GM23338 (cell line): ENCODE data around the gene NEDD1. TPM values are rescaled to one million over a fixed set of nuclear protein-coding genes. Genes with fewer than 3 reads are reported as not detected.
A peak's percentile ranks its signal among the peaks of the same experiment; 100 is the strongest.

Source experiments
- ATAC-seq: fragments of 200-7000 bp; cut with Tn5 transposase; 3 replicates; pipeline ENCODE4 v1.9.1; 2020
- DNase-seq: peaks from one replicate; pipeline ENCODE4 v3.0.0-alpha.2; 2015; ENCODE audit warnings: low spot score
- H2AFZ ChIP-seq: fragments of 200-600 bp; sonication (generic); 2 replicates; pipeline ENCODE4 v1.8.0; 2016; ENCODE audit warnings: antibody characterized with exemption, mild to moderate bottlenecking, moderate library complexity
- H3F3A ChIP-seq: fragments of 200-600 bp; sonication (generic); replicated peaks from 2 replicates; pipeline ENCODE4 v1.8.0; 2017; ENCODE audit warnings: antibody characterized with exemption, mixed run types, low read depth
- H3K27ac ChIP-seq: fragments of 200-600 bp; sonication (generic); 2 replicates; pipeline ENCODE4 v1.6.1; 2016; ENCODE audit warnings: low read depth
- H3K27me3 ChIP-seq: fragments of 200-600 bp; sonication (generic); 2 replicates; pipeline ENCODE4 v1.8.0; 2016; ENCODE audit warnings: mild to moderate bottlenecking, mixed run types, moderate library complexity; ENCODE audit not compliant: insufficient read depth
- H3K36me3 ChIP-seq: fragments of 200-600 bp; sonication (generic); 2 replicates; pipeline ENCODE4 v1.8.0; 2016; ENCODE audit warnings: mild to moderate bottlenecking; ENCODE audit not compliant: insufficient read depth
- H3K4me1 ChIP-seq: fragments of 200-600 bp; sonication (generic); 2 replicates; pipeline ENCODE4 v1.8.0; 2016; ENCODE audit warnings: mild to moderate bottlenecking, moderate library complexity; ENCODE audit not compliant: insufficient read depth
- H3K4me2 ChIP-seq: fragments of 200-600 bp; sonication (generic); 2 replicates; pipeline ENCODE4 v1.7.1; 2017; ENCODE audit warnings: mixed run types
- H3K4me3 ChIP-seq: fragments of 200-600 bp; sonication (generic); 2 replicates; pipeline ENCODE4 v1.6.1; 2016; ENCODE audit warnings: mixed run types
- H3K79me2 ChIP-seq: fragments of 200-600 bp; sonication (generic); replicated peaks from 2 replicates; pipeline ENCODE4 v1.8.0; 2017; ENCODE audit warnings: mild to moderate bottlenecking; ENCODE audit not compliant: insufficient read depth
- H3K9me2 ChIP-seq: fragments of 200-600 bp; sonication (generic); 2 replicates; pipeline ENCODE4 v1.8.0; 2017; ENCODE audit not compliant: insufficient read depth
- H4K20me1 ChIP-seq: fragments of 200-600 bp; sonication (generic); replicated peaks from 2 replicates; pipeline ENCODE4 v1.8.0; 2017; ENCODE audit warnings: mild to moderate bottlenecking; ENCODE audit not compliant: insufficient read depth
- H3K27ac Mint-ChIP-seq: 2 replicates; pipeline ENCODE4 v1.8.0; 2020; ENCODE audit warnings: inconsistent platforms, mild to moderate bottlenecking, moderate library complexity, mixed read lengths
- H3K27me3 Mint-ChIP-seq: 3 replicates; pipeline ENCODE4 v1.8.0; 2022; ENCODE audit warnings: low read depth, mild to moderate bottlenecking, moderate library complexity, mixed read lengths, inconsistent platforms; ENCODE audit not compliant: insufficient read depth, poor library complexity
- H3K36me3 Mint-ChIP-seq: 3 replicates; pipeline ENCODE4 v1.8.0; 2021; ENCODE audit warnings: low read depth, mild to moderate bottlenecking, inconsistent platforms, moderate library complexity, mixed read lengths
- H3K4me1 Mint-ChIP-seq: 3 replicates; pipeline ENCODE4 v1.8.0; 2020; ENCODE audit warnings: mild to moderate bottlenecking, inconsistent platforms, mixed read lengths
- H3K4me3 Mint-ChIP-seq: 3 replicates; pipeline ENCODE4 v1.8.0; 2021; ENCODE audit warnings: moderate library complexity, mild to moderate bottlenecking, inconsistent platforms, mixed read lengths
- H3K9me3 Mint-ChIP-seq: 3 replicates; pipeline ENCODE4 v1.8.0; 2020; ENCODE audit warnings: moderate library complexity, mild to moderate bottlenecking, inconsistent platforms, mixed read lengths
- CTCF ChIP-seq, 2 experiments: fragments of 200-600 bp in 1 of 2; sonication (generic) in 1 of 2; conservative IDR thresholded peaks; 2 replicates each; pipeline versions ENCODE4 v1.5.1 to v1.6.1; 2016 to 2017; ENCODE audit warnings: antibody characterized with exemption in 2 of 2, low read depth in 2 of 2, mild to moderate bottlenecking in 2 of 2, moderate library complexity in 1 of 2
- POLR2AphosphoS5 ChIP-seq: IDR thresholded peaks from 2 replicates; pipeline ENCODE4 v1.6.1; 2016; ENCODE audit warnings: antibody characterized with exemption, low read depth
- ZNF114 ChIP-seq: fragments of 250-450 bp; sonication (Bioruptor Pico); IDR thresholded peaks from 2 replicates; pipeline ENCODE4 v1.5.0; 2020; ENCODE audit warnings: mild to moderate bottlenecking, moderate library complexity
- ZNF331 ChIP-seq: fragments of 250-450 bp; sonication (Bioruptor Pico); IDR thresholded peaks from 2 replicates; pipeline ENCODE4 v1.5.0; 2020; ENCODE audit warnings: low read depth, mild to moderate bottlenecking, moderate library complexity
- ZNF462 ChIP-seq: fragments of 250-450 bp; sonication (Bioruptor Pico); IDR thresholded peaks from 2 replicates; pipeline ENCODE4 v1.5.0; 2020; ENCODE audit warnings: mild to moderate bottlenecking, moderate library complexity
- polyA plus RNA-seq: library from polyadenylated mRNA; unstranded; fragments of >200 nt; fragmentation: Nextera tagmentation; extraction: Ambion mirVana; gene quantifications from 2 replicates; pipeline ENCODE4 v1.2.1, GENCODE V29; 2016
- total RNA-seq: library from RNA; depleted of rRNA; stranded (reverse); fragments of >200 nt; shearing (Covaris generic); gene quantifications from 2 replicates; pipeline ENCODE4 v1.2.3, GENCODE V29; 2014

The NEDD1 gene
- total and polyA plus RNA-seq, 2 experiments from 2014 or later = 16.0 to 35.8 TPM

GRCh38 chr12:96907671-96908422 lies 790 bp downstream of the NEDD1 start (continued):
- TF ChIP-seq POLR2AphosphoS5 = no peak
- TF ChIP-seq CTCF (conservative IDR thresholded peaks at IDR 0.05; ENCODE audit: low read depth in 2 of 2) = no peak
- no peak for TF ChIP-seq ZNF331 (CRISPR knock-in tag)

- Mint-ChIP-seq H3K27me3 (peaks cover 2% of the 10 kb centered on the region), H3K36me3 (no peaks in the 10 kb centered on the region; the same call in 1 of the 3 replicates), H3K4me1 (peaks cover 30% of the 10 kb centered on the region), H3K4me3 (peak overlapping the region; percentile 94), H3K27ac (no peak overlapping the region), H3K9me3 (peaks cover 2% of the 10 kb centered on the region; the same call in 1 of the 3 replicates)
- H3K27ac ChIP-seq = no peak overlapping the region
- no peaks in the 10 kb centered on the region for H4K20me1 ChIP-seq
- H3K4me3 ChIP-seq = peak overlapping the region; percentile 75
- H3K4me2 ChIP-seq = peak overlapping the region; percentile 86
- H3K4me1 ChIP-seq = peaks cover 17% of the 10 kb centered on the region
- no peaks in the 10 kb centered on the region; the same call in 1 of the 2 replicates for H3F3A ChIP-seq
- H3K36me3 ChIP-seq = no peaks in the 10 kb centered on the region
- H3K9me2 ChIP-seq = no peaks in the 10 kb centered on the region
- no peak overlapping the region; the same call in 1 of the 2 replicates for H2AFZ ChIP-seq
- H3K27me3 ChIP-seq = no peaks in the 10 kb centered on the region
- H3K79me2 ChIP-seq = peaks cover 43% of the 10 kb centered on the region
- no peak for ATAC-seq
- TF ChIP-seq ZNF114 (CRISPR knock-in tag) = no peak
- DNase-seq = no peak
These were observed 1.3 kb downstream of the NEDD1 start for GRCh38 chr12:96908423-96908675.

- H3K27ac Mint-ChIP-seq = no peak overlapping the region
- Histone ChIP-seq H3K27ac (no peak overlapping the region), H3K36me3 (no peaks in the 10 kb centered on the region), H3K9me2 (0 out of 2 replicates have a peak, but pooled peaks cover 3% of the 10 kb centered on the region), H3K4me3 (no peak overlapping the region), H2AFZ (no peak overlapping the region), H3K4me2 (no peak overlapping the region), H3F3A (no peaks in the 10 kb centered on the region; the same call in 1 of the 2 replicates), H3K27me3 (no peaks in the 10 kb centered on the region), H3K4me1 (peaks cover 17% of the 10 kb centered on the region), H4K20me1 (no peaks in the 10 kb centered on the region), H3K79me2 (peaks cover 51% of the 10 kb centered on the region)
- no peaks in the 10 kb centered on the region for H3K9me3 Mint-ChIP-seq
- no peak overlapping the region for H3K4me3 Mint-ChIP-seq
- peaks cover 34% of the 10 kb centered on the region for H3K4me1 Mint-ChIP-seq
- peaks cover 2% of the 10 kb centered on the region for H3K27me3 Mint-ChIP-seq
- no peak for DNase-seq
- no peak for ATAC-seq
- peaks cover 6% of the 10 kb centered on the region for H3K36me3 Mint-ChIP-seq
- no peak for TF ChIP-seq CTCF (conservative IDR thresholded peaks at IDR 0.05; ENCODE audit: low read depth in 2 of 2)
- no peak for TF ChIP-seq ZNF462 (CRISPR knock-in tag)
These were observed 5.2 kb downstream of the NEDD1 start for GRCh38 chr12:96912261-96912660.
